Mononuclear cell (primary cell): ENCODE data around the gene CIPC. TPM values are rescaled to one million over a fixed set of nuclear protein-coding genes. Genes with fewer than 3 reads are reported as not detected.

ENCODE experiments used
- total RNA-seq: library from RNA; depleted of rRNA; stranded (reverse); fragments of >200 nt; gene quantifications from one replicate; pipeline ENCODE4 v1.2.3, GENCODE V29; 2012

The CIPC gene
- total RNA-seq, 1 donor, result 10.9 TPM

Other genes starting within 250 kb of the CIPC start
- gene IRF2BPL, start 69.5 kb upstream of the CIPC start, total RNA-seq, result 36.1 TPM
- gene ZDHHC22, start 43.5 kb downstream of the CIPC start, total RNA-seq, result not detected
- gene TMEM63C, start 83.5 kb downstream of the CIPC start, total RNA-seq, result 1.4 TPM
- not detected for gene NGB, start 172.9 kb downstream of the CIPC start, total RNA-seq
- gene POMT2, start 222.6 kb downstream of the CIPC start, total RNA-seq, result 2.8 TPM
- gene GSTZ1, start 222.8 kb downstream of the CIPC start, total RNA-seq, result 6.3 TPM